K562 (cell line): ENCODE data around the gene AXIN2. TPM values are rescaled to one million over a fixed set of nuclear protein-coding genes. Genes with fewer than 3 reads are reported as not detected.

Experiments used
- ATAC-seq: fragments of 200-7000 bp; cut with Tn5 transposase; 3 replicates; pipeline ENCODE4 v1.9.1; 2020; ENCODE audit warnings: moderate library complexity
- BruUV-seq: library from RNA; stranded (reverse); fragments of 400-500 nt; replicated peaks from 2 replicates; lab custom pipeline; 2021; lab: Mats Ljungman, UMichigan
- CTCF ChIA-PET: fragments of 300-600 bp; formaldehyde crosslinking; extraction: SDS; loops from one replicate; lab custom pipeline; 2021; ENCODE audit warnings: low intra/inter-chr PET ratio; lab: Yijun Ruan, JAX
- POLR2A ChIA-PET: fragments of 300-600, 350-650 bp; sonication (Branson Sonifier 250); formaldehyde crosslinking; extraction: SDS; loops from one replicate; lab custom pipeline; 2021; ENCODE audit warnings: antibody characterized with exemption, inconsistent platforms; lab: Yijun Ruan, JAX
- DNase-seq, 4 experiments: peaks; one replicate each; pipeline versions ENCODE4 v3.0.0 to v3.0.0-alpha.2; 2011 to 2018; ENCODE audit warnings: low spot score in 3 of 4, mixed read lengths in 3 of 4; ENCODE audit errors: extremely low read depth in 1 of 4
- FAIRE-seq: peaks from 2 replicates; lab custom pipeline; 2011; peaks lifted over from hg19 to GRCh38; lab: Jason Lieb, UNC
- H2AFZ ChIP-seq: 2 replicates; pipeline ENCODE4 v1.6.0; 2011; ENCODE audit warnings: low read depth, low read length, control low read depth, inconsistent platforms
- H3K27ac ChIP-seq: fragments of 200-600 bp; 3 replicates; pipeline ENCODE4 v1.8.0; 2011; ENCODE audit warnings: low read depth, mild to moderate bottlenecking, control low read depth, inconsistent platforms, low read length, moderate library complexity, mixed read lengths; ENCODE audit errors: extremely low read depth
- H3K27me3 ChIP-seq, 2 experiments: fragments of 300-600 bp in 1 of 2; 2 replicates in 1 of 2; 3 replicates in 1 of 2; pipeline versions ENCODE4 v1.6.0 to v1.8.0; 2011; ENCODE audit warnings: inconsistent platforms in 2 of 2, low read length in 2 of 2, mild to moderate bottlenecking in 1 of 2, mixed read lengths in 1 of 2, moderate library complexity in 1 of 2; ENCODE audit not compliant: control insufficient read depth in 2 of 2, insufficient read depth in 2 of 2
- H3K36me3 ChIP-seq: fragments of 300-600 bp; 3 replicates; pipeline ENCODE4 v1.8.0; 2011; ENCODE audit warnings: mild to moderate bottlenecking, low read length, inconsistent platforms; ENCODE audit not compliant: control insufficient read depth, insufficient read depth
- H3K4me1 ChIP-seq, 2 experiments: fragments of 200-600 bp in 1 of 2; replicated peaks in 1 of 2; 2 replicates in 1 of 2; 3 replicates in 1 of 2; pipeline versions ENCODE4 v1.5.1 to v1.8.0; 2011; ENCODE audit warnings: inconsistent platforms in 2 of 2, low read length in 2 of 2, mild to moderate bottlenecking in 1 of 2, mixed read lengths in 1 of 2, moderate library complexity in 1 of 2; ENCODE audit not compliant: control insufficient read depth in 2 of 2, insufficient read depth in 2 of 2
- H3K4me2 ChIP-seq: 2 replicates; pipeline ENCODE4 v1.6.1; 2011; ENCODE audit warnings: low read length, control low read depth, inconsistent platforms, mixed read lengths; ENCODE audit not compliant: insufficient read depth
- H3K4me3 ChIP-seq: fragments of 200-600 bp; sonication (generic), shearing (Covaris generic); 2 replicates; pipeline ENCODE4 v1.5.1; 2016; ENCODE audit warnings: control low read depth, inconsistent platforms
- H3K79me2 ChIP-seq: fragments of 200-600 bp; 3 replicates; pipeline ENCODE4 v1.8.0; 2011; ENCODE audit warnings: low read length, inconsistent platforms; ENCODE audit not compliant: control insufficient read depth, insufficient read depth
- H3K9ac ChIP-seq, 2 experiments: 2 replicates each; pipeline versions ENCODE4 v1.6.0 to v1.6.1; 2011; ENCODE audit warnings: low read depth in 2 of 2, low read length in 2 of 2, control low read depth in 1 of 2, inconsistent platforms in 1 of 2, mild to moderate bottlenecking in 1 of 2, mixed read lengths in 1 of 2; ENCODE audit not compliant: insufficient read depth in 1 of 2
- H3K9me1 ChIP-seq: one replicate; pipeline ENCODE4 v1.6.0; 2011; ENCODE audit warnings: inconsistent platforms, mild to moderate bottlenecking, low read length, moderate library complexity; ENCODE audit not compliant: control insufficient read depth, insufficient read depth
- H3K9me3 ChIP-seq: replicated peaks from 2 replicates; pipeline ENCODE4 v1.5.1; 2011; ENCODE audit warnings: low read depth, low read length, inconsistent platforms; ENCODE audit not compliant: control insufficient read depth, insufficient read depth
- H4K20me1 ChIP-seq: replicated peaks from 2 replicates; pipeline ENCODE4 v1.6.1; 2011; ENCODE audit warnings: low read length, inconsistent platforms, mixed read lengths; ENCODE audit not compliant: control insufficient read depth, insufficient read depth
- MCM5 ChIP-seq: fragments of 450-650 bp; IDR thresholded peaks from 2 replicates; pipeline ENCODE4 v1.6.1; 2016; ENCODE audit warnings: low read depth
- USF1 ChIP-seq: sonication (generic); formaldehyde crosslinking; IDR thresholded peaks from 2 replicates; pipeline ENCODE4 v1.9.0; 2022; ENCODE audit warnings: mild to moderate bottlenecking, missing genetic modification reagents
- USF2 ChIP-seq: sonication (generic); formaldehyde crosslinking; IDR thresholded peaks from 2 replicates; pipeline ENCODE4 v1.5.0; 2020; ENCODE audit warnings: missing genetic modification reagents
- WGBS: fragments of 100-300 bp; shearing (Covaris generic); methylation state at CpG from one replicate; pipeline ENCODE4 v1.1.6; 2016; ENCODE audit warnings: low coverage, mixed read lengths; ENCODE audit not compliant: insufficient coverage; ENCODE audit errors: missing lambda C conversion rate; 5-methylcytosine and 5-hydroxymethylcytosine counted together
- in situ Hi-C: fragments of 300-500 bp; cut with MboI; formaldehyde crosslinking; loops from 4 replicates; pipeline ENCODE4 v1.15.0; 2018; ENCODE audit warnings: inconsistent platforms, mixed read lengths
- intact Hi-C: fragments of 100-400 bp; cut with micrococcal nuclease; formaldehyde crosslinking; loops from 2 replicates; pipeline ENCODE4 v1.14.2; 2022
- polyA plus RNA-seq, 8 experiments: library from polyadenylated mRNA; depleted of rRNA in 4 of 8; stranded (reverse) in 5 of 8; unstranded in 3 of 8; fragments of >200 nt; fragmentation: Nextera tagmentation in 2 of 8; fragmentation: Illumina TruSeq in 1 of 8; extraction: Ambion mirVana in 2 of 8; extraction: Trizol in 1 of 8; gene quantifications; 2 replicates each; pipeline versions ENCODE4 v1.2.1 to v1.2.3, GENCODE V29; 2011 to 2014; ENCODE audit warnings: inconsistent platforms in 1 of 8, missing spikeins in 1 of 8
- total RNA-seq, 7 experiments: library from RNA; depleted of rRNA in 6 of 7; stranded (reverse); fragments of >200 nt in 6 of 7; fragmentation: Illumina TruSeq in 2 of 7; extraction: Trizol in 2 of 7; gene quantifications; 2 replicates each; pipeline versions ENCODE4 v1.2.1 to v1.2.3, GENCODE V29; 2011 to 2021; ENCODE audit warnings: low replicate concordance in 1 of 7

The AXIN2 gene
- total and polyA plus RNA-seq, 9 of the 15 experiments (the other 6 are each of a cell fraction or from before 2014, with no cell fraction given) = 0.21 to 3.3 (median 1.2) TPM

- FAIRE-seq (no peak), ATAC-seq (no peak)
- Histone ChIP-seq H3K9ac (no peak overlapping the region), H3K27ac (no peak overlapping the region), H3K79me2 (no peaks in the 10 kb centered on the region)
- 0% methylated on average over 2 of the region's 2 CpGs for WGBS
- TF ChIP-seq MCM5 (no peak), USF2 (CRISPR knock-in tag) (peak; percentile 67), USF1 (peak; percentile 32; the same call in 1 of the 2 replicates)
- TF ChIP-seq, all 486 proteins: peak for 2
- CTCF ChIA-PET = no interaction called here
- intact Hi-C loops = no loop called here
- no peak for DNase-seq
- no TSS peak for BruUV-seq
- peaks cover 2 to 32% of the 10 kb centered on the region in 2 experiments; a peak in 4 of 5 replicates for H3K27me3 ChIP-seq
- no peaks in the 10 kb centered on the region for H3K9me1 ChIP-seq
- H2AFZ ChIP-seq = no peak overlapping the region
- POLR2A ChIA-PET = no interaction called here
- no peak overlapping the region for H3K4me3 ChIP-seq
- in situ Hi-C loops = no loop called here
- no peaks in the 10 kb centered on the region for H4K20me1 ChIP-seq
- H3K36me3 ChIP-seq = no peaks in the 10 kb centered on the region
- H3K4me1 ChIP-seq = no peaks in the 10 kb centered on the region
- no peaks in the 10 kb centered on the region for H3K9me3 ChIP-seq
- no peak overlapping the region for H3K4me2 ChIP-seq
These were observed 43.2 kb downstream of the AXIN2 start for GRCh38 chr17:65518256-65518655.
